GM18861 (cell line): ENCODE data around the gene UBE2E2.
"Not testable (repeated sequence)": the region's sequence is repeated elsewhere in the genome, so short reads cannot be mapped to it uniquely, and the experiment has no call there.

ENCODE experiments used
- ATAC-seq: cut with Tn5 transposase; IDR thresholded peaks from one replicate; pipeline ENCODE4 v1.9.1; 2021; ENCODE audit not compliant: unreplicated experiment

The UBE2E2 gene

DNA sequence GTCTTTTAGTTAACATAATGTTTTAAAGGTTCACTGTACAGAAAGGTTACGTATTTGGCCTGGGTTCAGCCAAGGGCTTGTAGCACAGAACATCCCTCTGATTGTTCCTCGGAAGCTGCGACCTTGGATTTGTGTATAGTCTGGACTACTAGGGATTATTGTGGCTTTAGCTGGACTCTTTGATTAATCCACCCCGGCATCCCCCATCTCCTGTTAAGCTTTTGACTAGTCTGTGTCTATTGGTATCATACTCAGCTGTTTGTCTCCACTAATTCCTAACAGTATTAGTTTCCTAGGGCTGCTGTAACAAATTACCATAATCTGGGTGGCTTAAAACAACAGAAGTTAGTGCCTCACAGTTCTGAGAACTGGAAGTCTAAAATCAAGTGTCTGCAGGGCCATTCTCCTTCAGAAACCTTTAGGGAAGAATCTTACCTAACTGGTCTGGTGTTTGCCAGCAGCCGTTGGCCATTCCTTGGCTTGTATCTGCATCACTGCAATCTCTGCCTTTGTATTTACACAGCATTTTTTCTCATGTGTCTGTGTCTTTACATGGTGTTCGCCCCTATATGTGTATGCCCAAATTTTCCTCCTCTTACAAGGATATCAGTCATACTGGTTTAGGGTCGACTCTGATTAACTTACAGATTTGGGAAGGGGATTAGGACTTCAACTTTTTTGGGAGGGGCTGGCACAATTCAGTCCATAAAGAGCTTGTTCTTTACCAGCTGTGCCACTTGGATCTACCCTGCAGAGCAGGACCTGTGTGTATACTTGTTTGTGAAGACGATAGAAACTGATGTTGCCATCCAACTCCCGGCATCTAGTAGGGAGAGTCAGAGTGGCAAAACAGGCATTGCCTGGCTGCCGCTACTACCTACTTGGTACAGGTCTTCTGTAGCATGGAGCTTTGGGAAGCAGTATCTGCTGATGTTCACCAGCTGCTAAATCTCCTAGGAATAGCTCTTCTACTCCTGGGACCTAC is 117.8 kb downstream of the UBE2E2 start:
- no peak for ATAC-seq

DNA sequence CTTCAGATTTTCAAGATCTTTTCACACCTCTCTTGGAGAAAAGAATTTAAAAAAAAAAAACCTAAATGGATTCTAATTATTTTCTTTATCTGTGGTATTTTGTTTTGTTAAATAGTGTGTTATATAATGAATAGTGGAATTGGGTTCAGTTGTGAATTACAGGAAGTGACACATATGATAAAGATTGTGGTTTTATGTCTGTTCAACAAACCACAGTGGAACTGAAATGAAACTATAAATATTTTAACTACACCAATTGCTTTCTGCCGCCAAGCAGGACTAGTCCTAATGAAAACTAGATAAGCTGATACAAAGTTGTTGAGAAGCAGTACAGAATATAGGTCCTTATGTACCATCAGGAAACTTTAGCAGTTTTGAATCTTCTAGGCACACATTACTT is 121.6 kb downstream of the UBE2E2 start:
- peak; percentile 70 for ATAC-seq

DNA sequence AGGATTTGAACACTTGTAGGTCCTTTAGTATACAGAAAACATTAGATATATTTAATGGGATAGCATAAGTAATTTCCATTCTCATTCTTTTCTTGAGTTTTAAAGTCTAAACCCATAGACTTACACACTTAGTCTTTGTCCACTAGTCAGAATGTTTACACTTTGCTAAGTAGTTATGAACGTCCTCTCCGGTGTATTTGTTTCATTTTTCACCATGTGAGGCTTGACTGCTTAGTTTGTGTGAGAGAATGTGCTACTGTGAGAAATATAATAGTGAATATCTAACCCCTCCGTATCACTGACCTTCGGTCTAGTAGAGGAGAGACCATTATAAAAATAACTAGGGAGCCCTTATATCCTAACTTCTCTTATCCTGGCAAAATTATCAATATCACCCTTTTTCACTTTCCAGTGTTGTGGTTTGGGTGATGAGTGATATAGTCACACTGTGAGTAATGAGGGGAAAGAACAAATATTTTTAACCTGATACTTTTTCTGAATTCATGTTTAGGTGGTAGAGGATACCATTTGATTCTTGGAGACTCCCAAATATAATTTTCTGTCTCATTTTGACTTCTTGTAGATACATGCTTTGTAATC is 122.4 kb downstream of the UBE2E2 start:
- peak; percentile 47 for ATAC-seq

DNA sequence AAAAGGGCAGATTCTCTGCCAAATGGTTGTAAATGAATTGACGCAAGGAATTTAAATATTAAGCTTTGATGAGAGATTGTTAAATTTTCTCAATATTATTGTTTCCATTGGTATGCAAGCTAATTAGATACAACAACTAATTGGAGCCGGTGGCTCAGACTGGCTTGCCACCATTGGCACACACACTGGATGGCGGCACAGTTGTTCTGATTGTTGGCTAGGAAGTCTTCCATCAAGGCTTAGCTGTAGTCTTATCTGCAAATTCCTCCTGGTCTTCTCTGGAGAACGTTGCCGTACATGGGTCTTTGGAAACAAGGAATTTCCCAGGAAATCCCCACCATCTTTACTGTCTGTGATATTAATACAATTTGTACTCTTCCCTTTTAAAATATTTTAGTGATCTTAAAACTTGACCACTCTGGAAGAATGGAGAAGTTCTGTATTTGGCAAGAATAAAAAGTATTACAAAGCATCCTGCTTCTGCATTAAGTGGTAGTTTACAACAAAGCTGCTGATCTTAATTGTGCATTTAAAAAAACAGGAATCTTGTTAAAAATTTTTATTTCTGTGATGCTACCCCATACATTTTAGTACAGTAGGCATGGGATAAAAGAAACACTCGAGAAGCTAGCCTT is 126.5 kb downstream of the UBE2E2 start:
- ATAC-seq, result no peak

DNA sequence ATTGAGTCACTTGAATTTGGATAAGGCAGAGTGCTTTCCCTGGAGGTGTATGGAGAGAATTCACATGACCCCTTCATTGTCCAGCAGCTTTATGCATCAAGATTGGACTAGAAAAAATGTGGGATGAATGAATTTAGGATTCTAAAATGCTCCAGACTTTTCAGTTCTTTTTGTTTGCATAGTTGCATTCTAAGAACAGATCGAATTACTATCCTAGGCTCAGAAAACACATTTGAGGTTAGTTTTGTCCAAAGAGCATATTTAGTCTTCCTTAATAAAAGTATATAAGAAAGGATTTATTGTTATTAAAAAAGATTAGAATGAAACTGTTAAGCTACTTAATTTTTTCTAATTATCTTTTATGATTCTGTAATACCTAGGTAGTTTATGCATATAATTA is 127.4 kb downstream of the UBE2E2 start:
- ATAC-seq, result no peak

DNA sequence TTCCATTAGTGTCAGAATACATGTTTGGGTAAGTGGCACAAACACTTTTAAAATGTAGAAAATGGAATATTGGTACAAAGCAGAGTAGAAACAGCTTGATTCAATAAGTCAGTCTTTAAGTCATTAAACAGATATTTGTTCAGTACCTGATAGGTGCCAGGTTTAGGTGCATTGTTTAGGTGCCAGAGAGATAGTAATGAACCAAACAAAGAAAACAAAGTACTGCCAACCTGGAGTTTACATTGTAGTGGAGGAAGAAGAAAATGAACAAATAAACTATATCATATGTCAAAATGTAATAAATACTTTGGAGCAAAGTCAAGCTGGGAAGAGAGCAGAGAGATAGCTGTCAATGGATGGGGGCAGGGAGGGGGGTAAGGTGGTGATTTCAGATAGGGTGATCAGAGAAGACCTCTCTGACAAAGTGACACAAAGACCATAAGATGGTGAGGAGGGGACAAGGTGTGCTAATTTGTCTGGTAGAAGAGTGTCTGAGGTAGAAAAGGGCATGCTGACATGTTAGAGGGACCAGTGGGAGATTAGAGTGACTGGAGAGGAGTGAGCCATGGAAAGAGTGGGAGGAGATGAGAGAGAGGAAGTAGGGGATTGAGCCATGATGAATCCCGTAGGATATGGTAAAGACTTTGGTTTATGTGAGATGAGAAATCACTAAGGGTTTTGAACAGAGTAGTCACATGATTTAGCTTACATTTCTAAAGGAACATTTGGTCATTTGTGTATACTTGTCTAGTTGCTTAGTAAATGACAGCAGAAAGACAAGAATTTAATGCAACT is 128.2 kb downstream of the UBE2E2 start:
- no peak for ATAC-seq

DNA sequence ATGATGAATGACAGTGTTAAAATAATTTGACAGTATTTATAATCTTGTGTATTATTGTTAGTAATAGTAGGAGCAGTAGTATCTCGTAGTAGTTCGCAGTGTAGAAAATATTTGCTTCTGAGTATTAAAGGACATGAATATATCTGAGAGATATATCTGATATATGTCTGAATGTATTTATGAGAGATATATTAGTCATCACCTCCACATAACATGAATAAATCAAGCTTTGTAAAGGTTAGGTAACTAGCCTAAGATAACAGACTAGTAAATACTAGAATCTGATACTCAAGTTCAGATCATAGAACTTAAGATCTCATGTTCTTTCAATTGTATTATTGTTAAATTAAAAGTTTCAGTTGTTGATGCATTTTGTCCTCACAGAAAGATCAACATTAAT is 130.5 kb downstream of the UBE2E2 start:
- no peak for ATAC-seq

DNA sequence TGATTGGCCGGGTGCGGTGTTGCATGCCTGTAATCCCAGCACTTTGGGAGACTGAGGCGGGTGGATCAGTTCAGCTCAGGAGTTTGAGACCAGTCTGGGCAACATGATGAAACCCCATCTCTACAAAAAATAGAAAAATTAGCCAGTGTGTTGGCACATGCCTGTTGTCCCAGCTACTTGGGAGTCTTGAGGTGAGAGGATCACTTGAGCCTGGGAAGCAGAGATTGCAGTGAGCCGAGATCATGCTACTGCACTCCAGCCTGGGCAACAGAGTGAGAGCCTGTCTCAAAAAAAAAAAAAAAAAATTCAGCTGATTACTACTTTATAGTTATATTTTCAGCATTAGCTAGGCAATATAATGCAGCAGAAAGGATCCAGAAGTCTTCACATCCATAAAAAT is 133.7 kb downstream of the UBE2E2 start:
- ATAC-seq, result not testable (repeated sequence)

DNA sequence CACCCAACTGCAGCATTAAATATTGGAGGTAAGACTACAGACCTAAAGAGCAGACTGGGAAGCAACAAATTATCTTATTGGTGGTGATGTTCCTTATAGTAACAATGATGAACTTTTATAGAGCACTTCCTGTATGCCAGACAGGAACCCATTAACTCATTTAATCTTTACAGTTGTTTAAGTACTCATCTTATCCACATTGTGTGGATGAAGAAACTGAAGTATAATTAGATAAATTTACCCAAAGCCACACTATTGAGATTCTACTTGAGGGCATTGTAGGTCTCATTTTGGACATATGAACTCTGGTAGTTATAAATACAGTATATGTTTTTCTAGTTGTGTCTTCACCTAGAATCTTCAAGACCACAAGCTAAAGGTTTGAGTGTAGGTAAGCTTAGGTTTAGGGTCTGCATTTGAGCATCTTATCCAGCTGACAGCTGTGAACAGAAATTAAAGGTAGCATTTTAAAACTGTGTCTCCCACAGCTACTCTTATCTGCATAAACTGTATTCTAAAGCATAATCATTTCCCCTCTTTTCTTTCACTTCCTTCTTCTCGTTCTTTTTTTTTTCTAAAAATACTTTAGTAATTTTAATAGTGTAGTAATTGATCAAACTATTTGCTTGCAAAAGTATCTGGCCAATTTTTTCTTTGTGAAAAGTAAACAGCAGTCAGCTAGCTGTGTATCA is 138.2 kb downstream of the UBE2E2 start:
- peak; percentile 61 for ATAC-seq

DNA sequence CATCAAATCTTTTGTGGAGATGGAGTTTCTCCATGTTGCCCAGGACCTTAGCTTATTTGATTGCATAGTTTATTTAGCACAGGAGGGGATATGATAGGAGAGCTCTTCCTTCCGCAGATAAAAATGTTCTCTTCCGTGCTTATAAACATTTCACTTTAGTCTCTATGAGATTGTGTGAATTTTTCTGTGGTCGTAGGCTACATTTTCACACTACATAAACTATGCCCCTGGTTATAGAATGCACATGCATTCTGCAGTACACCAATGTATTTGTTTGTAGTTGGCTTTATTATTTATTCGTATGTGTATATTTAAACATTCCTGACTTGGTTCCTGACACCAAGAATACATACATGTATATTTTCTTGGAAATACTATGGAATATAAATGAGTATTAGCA is 139.2 kb downstream of the UBE2E2 start:
- no peak for ATAC-seq

DNA sequence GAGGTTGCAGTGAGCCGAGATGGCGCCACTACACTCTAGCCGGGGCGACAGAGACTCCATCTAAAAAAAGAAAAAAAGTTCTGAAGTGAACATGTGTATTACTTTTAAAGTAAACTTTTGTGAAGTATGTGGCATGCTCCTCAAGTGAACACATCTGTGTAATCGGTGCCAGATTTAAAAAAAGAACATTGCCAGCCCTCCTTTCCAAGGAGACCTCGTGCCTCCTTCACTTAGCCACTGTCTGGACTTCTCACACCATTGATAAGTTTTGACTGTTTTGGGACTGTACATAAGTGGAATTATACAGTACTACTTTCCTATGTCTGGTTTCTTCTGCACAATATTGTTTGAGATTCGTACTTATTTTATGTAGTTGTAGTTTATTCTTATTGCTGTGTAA is 140.4 kb downstream of the UBE2E2 start:
- ATAC-seq, result no peak

DNA sequence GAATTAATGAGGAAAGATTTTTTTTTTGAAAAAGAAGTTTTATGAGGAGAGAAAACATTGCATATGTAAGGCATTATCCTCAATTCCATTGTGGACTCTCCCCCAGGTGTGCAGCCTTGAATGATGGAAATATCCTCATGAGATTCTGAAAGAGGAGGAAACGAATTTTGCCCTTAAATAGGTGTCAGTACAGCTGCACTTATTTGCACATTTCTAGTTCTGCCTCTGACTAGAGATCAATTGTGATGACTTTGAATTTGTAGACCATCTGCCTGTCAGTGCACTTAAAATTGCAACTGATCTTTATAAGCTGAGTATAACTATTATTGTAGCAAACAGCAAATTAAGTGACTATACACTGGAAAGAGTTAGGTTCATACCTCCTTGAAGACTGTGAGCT is 141.8 kb downstream of the UBE2E2 start:
- ATAC-seq, result no peak

DNA sequence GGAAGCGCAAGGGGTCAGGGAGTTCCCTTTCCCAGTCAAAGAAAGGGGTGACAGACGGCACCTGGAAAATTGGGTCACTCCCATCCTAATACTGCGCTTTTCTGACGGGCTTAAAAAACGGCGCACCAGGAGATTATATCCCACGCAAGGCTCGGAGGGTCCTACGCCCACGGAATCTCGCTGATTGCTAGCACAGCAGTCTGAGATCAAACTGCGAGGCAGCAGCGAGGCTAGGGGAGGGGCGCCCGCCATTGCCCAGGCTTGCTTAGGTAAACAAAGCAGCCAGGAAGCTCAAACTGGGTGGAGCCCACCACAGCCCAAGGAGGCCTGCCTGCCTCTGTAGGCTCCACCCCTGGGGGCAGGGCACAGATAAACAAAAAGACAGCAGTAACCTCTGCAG is 146.3 kb downstream of the UBE2E2 start:
- not testable (repeated sequence) for ATAC-seq

DNA sequence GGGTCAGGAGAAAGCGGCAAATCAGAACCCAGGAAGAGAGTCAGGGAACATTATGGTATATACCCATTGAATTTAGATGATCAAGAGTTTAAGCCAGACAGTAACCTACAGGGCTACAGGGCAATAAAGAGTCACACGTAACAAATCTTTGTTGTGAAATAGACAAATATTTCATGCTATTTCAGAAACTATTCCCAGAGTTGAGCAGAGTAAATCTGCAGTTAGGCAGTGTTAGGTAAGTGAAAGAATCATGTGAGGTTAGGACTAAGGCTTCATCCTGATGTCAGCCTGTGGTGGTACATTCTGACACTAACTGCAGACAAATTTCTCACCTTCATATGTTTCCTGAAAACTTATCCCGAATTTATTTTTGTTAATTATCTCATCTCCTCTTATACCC is 153.0 kb downstream of the UBE2E2 start:
- no peak for ATAC-seq

DNA sequence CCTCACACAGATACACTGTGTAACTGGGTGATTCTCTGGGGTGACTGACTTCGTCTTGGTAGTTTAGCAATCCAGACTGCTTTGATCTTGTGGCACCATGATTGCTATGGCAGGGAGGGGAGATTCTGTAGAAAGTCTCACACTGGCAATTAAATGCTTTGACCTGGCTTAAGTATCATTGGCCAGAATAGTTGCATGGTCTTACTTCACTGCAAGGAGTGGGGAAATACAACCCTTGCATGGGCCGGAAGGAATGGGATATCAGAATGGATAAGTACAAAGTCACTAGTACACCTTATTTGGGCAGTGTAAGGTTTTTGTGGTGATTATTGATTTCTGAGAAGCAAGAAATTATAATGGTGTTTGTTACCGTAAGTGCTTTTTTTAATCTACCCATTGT is 153.8 kb downstream of the UBE2E2 start:
- ATAC-seq, result no peak

DNA sequence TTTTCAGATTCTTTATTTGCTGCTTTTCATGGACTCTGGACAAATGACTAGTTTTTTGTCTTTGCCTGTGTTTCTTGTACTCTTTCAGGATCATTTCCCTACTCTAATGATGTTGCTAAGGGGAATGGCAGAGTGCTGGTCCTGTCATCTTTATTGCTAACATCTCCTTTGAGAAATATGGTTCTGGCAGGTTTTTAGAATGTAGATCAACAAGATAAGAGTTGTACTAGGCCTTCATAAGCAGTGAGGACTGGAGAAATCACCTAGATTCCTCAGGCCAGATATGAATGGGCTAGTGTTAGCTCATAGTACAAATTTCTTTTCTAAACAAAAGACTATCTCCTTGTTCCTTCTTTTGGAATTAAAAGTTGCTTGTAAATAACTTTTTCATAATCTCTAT is 156.0 kb downstream of the UBE2E2 start:
- no peak for ATAC-seq

DNA sequence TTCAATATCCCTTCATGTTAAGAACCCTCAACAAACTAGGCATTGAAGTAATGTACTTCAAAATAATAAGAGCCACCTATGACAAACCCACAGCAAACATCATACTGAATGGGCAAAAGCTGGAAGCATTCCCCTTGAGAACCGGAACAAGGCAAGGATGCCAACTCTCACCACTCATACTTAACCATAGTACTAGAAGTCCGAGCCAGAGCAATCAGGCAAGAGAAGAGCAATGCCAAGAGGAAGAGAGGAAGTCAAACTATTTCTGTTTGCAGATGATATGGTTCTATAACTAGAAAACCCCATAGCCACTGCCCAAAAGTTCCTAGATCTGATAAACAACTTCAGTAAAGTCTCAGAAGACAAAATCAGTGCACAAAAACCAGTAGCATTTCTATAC is 161.9 kb downstream of the UBE2E2 start:
- ATAC-seq, result no peak

DNA sequence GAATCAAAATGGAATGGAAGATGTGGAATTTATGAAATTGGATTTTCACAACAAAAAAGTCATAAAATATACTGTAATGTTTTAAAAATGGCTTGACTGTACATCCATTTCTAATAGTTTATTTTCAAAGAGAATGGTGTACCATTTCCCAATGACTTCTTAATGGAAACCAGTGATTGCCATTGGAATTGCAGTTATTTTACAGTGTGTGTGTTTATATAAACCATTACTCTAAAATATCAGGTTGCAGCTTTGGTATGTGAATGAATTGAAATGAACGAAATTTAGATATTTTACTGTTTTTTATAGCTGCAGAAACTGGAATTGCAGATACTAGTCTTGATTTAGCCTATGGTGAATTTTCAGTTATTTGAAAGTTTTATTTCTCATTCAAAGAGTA is 165.6 kb downstream of the UBE2E2 start:
- ATAC-seq, result no peak

DNA sequence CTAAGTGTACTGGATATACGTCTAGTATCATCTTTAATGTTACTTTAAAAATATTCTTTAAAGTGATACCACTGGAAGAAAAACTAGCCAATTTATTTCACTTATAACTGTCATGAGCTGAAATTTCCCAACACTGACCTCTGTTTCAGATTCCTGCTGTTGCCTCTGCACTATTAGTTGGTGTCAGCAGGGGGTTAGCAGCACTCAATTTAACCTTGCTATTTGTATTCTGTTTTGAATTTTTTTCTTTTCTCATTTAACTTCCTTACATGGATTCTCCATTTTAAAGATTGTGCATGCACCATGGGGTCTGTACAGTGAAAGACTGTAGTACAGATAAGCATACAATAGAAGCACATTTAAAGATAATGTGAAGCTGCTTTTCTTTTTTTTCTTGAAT is 169.2 kb downstream of the UBE2E2 start:
- ATAC-seq, result no peak

DNA sequence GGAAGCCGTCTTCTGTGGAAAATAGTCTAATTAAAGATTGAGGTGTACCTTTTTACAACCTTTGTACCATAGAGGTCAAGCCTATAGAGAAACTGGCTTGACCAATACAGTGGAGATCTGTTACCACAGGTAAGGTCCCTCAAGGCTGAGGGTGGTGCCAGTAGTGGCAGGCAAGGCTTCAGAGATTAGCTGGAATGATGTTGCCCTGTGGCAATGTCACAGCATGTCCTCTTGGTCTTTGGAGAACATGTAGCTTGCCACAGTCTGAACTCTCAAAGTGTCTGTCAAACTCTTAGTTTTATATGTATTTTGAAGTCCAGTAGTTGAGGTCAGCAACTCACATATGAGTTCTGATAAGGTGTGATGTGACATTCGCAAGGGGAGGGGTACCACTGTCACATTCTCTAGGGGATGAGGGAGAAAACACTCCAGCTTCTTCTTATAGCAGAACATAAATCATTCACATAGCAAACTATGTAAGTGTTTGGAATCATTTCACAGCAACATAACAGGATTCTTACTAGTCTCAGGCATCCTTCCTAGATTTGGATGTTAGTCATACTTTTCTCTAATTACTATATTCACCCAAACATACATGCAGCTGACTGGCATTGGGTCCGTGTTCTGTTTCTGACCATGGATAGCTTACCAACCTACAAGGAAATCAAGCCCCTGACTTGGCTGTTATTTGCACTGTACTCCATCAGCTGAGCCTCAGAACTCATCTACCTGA is 173.6 kb downstream of the UBE2E2 start:
- ATAC-seq, result no peak
